ENCODE measurements around the gene GPR39.

DNA sequence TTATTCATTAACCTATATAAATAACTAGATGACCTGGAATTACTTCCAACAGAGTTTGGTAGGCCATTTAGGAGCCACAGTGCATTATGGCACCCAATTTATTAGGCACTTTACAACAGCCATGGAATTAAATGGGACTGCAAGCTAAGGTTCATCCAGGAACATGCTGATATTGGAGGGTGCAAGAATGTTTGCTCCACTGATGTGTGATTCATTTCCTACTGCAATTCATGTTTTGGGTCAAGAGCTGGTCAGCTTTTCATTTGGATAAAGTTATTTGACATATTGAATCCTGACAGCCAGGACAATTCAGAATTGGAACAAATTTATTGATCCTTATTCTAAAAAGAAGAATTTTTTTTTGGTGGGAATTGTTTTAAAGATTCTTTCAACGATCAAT lies 265.2 kb downstream of the GPR39 start:
- TF ChIP-seq, protein P1, sequence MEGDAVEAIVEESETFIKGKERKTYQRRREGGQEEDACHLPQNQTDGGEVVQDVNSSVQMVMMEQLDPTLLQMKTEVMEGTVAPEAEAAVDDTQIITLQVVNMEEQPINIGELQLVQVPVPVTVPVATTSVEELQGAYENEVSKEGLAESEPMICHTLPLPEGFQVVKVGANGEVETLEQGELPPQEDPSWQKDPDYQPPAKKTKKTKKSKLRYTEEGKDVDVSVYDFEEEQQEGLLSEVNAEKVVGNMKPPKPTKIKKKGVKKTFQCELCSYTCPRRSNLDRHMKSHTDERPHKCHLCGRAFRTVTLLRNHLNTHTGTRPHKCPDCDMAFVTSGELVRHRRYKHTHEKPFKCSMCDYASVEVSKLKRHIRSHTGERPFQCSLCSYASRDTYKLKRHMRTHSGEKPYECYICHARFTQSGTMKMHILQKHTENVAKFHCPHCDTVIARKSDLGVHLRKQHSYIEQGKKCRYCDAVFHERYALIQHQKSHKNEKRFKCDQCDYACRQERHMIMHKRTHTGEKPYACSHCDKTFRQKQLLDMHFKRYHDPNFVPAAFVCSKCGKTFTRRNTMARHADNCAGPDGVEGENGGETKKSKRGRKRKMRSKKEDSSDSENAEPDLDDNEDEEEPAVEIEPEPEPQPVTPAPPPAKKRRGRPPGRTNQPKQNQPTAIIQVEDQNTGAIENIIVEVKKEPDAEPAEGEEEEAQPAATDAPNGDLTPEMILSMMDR (IDR thresholded peaks at IDR 0.05), result no peak
- no peak for TF ChIP-seq POLR2A (IDR thresholded peaks at IDR 0.05)

Measured in adrenal gland (tissue), 5 donors.